Colon (tissue), 2 donors: Measurements from ENCODE around the gene CD151.

Experiments used
- FAIRE-seq: peaks from 2 replicates; lab custom pipeline; 2012; peaks lifted over from hg19 to GRCh38; lab: Jason Lieb, UNC
- donor health status: control.
- donor health status: control.

The CD151 gene

DNA sequence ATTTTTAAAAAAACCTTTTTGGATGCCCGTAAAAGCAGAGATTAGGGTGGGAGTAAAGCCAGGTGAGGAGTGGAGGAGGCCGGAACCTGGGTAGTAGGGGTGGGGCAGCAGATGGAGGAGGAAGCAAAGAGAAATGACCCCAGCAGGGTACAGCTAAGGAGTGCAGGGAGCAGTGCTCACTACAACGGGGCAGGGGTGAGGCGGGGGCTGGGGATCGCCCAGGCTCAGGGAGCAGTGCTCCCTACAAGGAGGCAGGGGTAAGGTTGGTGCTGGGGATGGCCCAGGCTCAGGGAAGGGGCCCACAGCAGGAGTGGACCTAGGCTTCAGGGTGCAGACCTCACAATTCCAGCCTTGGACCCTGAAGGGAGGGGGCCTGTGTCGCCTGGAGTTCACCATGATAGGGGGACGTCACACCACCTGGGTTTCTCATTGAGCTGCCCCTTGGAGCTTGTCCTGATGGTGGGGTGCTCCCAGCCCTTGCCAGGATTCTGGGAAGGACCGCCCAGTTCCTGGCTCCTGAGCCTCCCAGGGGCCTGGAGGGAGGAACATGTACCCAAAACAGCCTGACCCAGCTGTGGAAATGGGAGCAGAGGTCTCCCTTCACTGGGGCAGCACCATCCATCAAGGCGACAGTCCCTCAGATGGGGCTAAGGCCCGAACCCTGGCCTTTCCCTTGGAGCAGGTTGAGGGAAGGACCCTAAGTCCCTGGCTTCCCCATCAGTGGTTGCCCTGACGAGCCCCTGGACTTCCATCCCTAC is 16.9 kb upstream of the CD151 start:
- FAIRE-seq, result no peak

- FAIRE-seq, result no peak
Measured at GRCh38 chr11:816433-816779, 16.3 kb upstream of the CD151 start.

GRCh38 chr11:818396-819128 is 14.2 kb upstream of the CD151 start, which contains the start of gene PNPLA2:
PNPLA2 (plus strand) TSS chr11:818914; CDS start chr11:819719, 805 bp downstream.
- no peak for FAIRE-seq

GRCh38 chr11:819129-819931 is 13.4 kb upstream of the CD151 start:
- no peak for FAIRE-seq

DNA sequence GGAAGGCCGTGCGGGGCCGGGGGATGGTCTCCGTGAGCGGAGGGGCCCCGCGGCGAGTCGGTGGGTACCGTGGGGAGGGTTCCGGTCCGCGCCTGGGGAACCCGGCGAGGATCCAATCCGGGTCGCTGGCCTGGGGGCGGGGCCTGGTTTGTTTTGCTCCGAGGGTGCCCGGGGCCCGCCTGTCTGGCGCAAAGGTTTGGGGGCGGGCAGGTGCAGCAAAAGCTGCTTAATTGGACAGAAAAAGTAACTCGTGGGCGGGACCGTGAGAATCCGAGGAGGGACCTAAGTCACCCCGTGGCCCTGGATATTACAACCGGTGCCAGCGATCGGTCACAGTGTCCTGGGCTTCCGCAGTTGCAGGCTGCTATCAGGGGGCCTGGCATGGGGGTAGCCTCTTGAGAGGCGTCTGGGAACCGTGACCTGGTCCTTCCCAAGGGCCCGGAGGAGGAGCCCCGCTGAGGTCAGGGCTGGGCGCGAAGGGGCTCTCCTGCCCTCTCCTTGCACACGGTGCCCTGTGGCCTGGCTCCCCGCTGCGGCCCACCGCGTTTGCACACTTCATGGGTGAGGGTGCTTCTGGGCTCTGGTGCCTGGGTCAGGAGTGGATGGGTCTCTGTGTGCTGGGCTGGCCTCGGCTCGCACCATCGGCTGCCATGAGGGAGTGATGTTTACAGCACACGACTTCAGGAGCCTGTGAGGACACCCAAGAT is 12.7 kb upstream of the CD151 start:
- no peak for FAIRE-seq

DNA sequence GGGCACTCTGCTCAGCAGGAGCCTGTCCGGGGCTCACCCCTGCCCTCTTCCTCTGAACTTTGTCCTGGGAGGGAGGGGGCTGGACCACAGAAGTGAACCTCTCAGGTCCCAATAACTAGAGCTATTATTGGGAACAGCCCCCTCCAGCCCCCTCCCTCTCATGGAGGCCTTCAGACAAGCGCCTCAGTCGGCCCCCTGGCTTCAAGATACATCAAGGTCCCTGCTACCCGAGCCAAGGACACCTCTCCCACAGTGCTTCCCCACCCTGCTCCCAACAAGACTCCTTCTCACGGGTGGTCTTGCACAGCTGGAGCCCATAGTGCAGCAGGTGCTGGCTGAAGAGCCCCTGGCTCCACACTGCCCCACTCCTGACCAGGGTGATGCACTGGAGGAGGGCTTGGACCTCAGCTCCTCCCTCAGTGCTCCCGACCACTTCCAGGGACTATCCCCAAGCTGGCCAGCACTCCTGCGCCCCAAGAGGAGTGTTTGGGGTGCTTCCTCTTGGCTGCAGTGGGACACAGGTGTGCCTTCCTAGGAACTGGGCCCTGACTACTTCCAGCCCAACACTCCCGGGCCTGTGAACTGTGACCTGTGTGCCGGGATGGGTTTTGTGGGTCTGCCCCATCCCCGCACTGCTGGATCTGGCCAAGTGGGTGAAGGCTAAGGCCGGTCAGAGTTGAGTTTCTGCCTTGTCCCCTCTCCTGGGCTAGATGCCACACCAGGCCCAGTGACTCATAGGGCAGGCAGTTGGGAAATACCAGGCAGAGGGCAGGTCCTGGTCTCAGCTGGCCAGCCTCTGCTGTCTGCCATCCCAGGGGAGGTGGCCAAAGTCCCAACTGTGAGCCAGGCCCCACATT is 11.9 kb upstream of the CD151 start:
- no peak for FAIRE-seq

- FAIRE-seq, result no peak
Measured at GRCh38 chr11:821512-822371, 11.0 kb upstream of the CD151 start.

DNA sequence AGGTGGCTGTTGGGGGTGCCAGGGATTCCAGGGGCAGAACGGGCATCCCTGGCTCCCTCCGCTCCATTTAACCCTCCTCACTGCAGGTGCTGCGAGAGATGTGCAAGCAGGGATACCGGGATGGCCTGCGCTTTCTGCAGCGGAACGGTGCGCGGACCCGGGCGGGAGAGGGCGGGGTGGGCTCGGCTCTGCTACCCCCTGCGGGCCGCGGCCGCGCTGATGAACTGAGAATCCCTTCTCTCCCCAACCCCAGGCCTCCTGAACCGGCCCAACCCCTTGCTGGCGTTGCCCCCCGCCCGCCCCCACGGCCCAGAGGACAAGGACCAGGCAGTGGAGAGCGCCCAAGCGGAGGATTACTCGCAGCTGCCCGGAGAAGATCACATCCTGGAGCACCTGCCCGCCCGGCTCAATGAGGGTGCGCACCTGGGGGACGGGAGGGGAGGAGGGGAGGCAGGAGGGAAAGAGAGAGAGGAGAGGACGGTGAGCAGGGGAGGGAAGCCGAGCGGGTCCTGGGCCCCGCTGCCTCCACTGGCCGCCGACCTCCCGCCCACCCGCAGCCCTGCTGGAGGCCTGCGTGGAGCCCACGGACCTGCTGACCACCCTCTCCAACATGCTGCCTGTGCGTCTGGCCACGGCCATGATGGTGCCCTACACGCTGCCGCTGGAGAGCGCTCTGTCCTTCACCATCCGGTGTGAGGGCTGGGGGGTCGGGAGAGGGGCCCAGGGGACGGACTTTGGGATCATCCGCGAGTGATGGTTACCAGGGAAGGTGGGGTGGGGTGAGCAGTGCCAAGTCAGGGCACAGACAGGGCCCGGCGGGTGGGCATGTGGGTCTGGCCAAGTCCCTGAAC is 9.1 kb upstream of the CD151 start:
- no peak for FAIRE-seq

GRCh38 chr11:824292-824880 is 8.4 kb upstream of the CD151 start:
- FAIRE-seq, result no peak

DNA sequence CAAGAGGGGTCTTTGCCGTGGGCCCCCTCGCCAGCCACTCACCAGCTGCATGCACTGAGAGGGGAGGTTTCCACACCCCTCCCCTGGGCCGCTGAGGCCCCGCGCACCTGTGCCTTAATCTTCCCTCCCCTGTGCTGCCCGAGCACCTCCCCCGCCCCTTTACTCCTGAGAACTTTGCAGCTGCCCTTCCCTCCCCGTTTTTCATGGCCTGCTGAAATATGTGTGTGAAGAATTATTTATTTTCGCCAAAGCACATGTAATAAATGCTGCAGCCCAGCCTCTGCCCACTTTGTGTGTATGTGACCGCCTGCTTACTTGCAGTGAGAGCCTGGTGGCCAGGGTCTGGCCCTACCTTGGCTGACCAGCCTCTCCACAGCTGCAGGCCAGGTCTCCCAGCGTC is 7.8 kb upstream of the CD151 start:
- FAIRE-seq, result no peak

GRCh38 chr11:825366-826226 is 7.2 kb upstream of the CD151 start:
- no peak for FAIRE-seq

- FAIRE-seq, result no peak
Measured at GRCh38 chr11:826227-826621, 6.5 kb upstream of the CD151 start.

DNA sequence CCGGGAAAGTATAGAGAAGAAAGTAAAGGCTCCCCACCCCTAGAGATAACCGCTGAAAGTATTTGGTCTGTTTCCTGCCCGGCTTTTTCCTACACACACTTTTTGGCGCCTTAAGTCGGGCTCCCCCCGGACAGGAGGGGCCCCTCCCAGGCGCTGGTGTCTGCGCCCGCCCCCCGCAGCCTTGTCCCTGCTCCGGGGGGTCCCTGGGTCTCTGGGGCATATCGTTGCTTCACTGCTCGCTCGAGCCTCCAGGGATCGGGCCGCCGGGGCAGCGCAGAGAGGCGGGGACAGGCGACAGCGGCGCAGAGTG is 6.0 kb upstream of the CD151 start:
- no peak for FAIRE-seq

DNA sequence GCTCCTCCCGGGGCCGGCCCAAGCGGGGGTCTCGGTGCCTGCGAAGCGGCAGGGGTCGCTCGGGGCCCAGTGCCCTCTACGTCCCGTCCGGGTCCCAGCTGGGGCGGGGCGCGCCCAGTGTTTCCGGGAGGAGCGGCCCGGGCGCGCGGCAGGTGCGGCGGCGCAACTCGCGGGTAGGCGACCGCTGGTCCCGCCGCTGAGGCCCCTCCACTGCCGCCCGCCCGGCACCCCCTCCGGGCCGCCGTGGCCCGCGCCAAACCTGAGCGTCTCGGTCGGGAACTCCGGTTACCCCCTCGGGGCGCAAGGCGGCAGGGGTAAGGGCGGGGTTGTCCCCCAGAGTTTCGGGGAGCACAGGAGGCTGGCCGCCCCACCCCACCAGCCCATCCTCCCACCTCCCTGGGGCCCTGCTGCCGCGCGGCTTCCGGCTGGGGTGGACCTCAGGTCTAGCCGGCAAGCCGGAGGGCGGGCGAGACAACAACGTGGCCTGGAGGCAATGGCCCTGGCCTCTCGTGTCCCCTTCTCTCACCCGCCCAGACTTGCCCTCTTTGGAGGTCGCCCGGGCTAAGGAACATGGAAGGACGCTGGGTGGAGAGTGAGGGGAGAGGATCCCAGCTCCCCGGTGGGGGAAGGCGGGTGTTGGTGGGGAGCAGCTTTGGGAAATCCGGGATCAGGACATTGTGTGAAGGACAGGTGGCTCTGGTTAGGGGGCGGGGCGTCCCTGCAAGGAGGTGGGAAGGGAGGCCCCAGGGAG is 5.4 kb upstream of the CD151 start:
- FAIRE-seq, result no peak

- FAIRE-seq, result no peak
Measured at GRCh38 chr11:827897-828192, 4.9 kb upstream of the CD151 start, which contains the start of gene CRACR2B. CRACR2B (plus strand) TSS chr11:827919; CDS start chr11:828608, 689 bp downstream.

DNA sequence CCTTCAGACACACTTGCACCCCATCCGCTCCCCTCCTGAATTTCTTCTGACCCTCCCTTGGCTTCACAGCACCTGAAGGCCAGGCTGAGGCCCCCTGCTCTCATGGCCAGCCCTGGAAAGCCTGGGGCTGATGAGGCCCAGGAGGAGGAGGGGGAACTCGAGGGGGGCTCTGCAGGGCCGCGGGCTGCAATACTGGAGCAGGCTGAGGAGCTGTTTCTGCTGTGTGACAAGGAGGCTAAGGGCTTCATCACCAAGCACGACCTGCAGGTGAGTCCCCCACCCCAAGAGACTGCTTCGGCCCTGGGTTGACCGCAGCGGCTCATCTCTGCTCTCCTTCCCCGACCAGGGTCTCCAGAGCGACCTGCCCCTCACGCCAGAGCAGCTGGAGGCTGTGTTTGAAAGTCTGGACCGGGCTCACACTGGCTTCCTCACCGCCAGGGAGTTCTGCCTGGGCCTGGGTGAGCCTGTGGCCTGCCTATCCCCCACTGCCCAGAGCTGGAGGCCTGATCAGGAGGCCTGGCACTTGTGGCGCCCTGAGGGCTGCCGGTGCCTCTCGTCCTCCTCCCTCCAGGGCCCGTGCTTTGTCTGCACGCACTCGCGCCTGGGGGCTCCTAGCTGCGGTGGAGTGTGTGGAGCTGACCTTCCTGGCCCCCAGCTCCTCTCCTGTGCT is 4.1 kb upstream of the CD151 start:
- FAIRE-seq, result no peak
